Measurements from ENCODE around the gene SPACA9. TPM values are rescaled to one million over a fixed set of nuclear protein-coding genes. Genes with fewer than 3 reads are reported as not detected.

Gene SPACA9
- total RNA-seq, 1 experiment from 2014 or later: 4.1 TPM

DNA sequence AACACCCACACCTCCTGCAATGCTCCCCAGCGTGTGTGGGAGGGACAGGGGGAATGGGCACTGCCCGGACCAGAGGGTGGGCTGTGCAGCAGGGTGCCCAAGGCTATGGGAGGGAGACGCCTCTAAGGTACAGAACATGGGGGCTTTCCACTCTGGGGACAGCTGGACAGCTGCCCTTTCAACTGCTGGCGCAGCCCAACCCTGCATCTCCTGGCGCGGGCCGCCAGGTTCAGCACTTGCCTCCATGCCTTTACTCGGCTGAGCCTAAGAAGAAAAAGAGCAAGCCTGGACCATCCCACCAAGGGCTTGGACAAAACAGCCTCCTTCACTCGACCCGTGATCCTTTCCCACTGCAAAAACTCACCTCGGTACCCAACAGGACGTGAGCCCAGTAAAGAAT is 15.6 kb upstream of the SPACA9 start:
- DNase-seq (ENCODE audit: low read depth): no peak

DNA sequence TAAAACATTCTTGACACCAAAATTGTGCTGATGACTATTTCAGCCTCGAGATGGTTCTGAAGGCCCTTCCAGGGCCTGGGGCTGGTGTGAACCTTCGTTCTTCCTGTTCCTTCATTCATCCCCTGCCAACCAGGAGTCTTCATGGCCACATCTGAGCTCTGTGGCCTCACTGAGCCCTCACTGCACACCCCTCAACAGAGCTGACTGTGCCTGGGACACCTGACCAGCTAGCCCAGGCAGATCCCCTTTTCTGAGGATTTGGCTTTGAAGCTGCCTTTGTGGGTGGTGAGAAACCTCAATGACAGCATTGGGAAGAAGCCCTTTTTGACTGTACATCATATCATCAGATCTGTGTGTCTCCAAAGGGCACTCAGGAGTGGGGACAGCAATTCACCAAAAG is 14.4 kb upstream of the SPACA9 start:
- no peak for DNase-seq (ENCODE audit: low read depth)

DNA sequence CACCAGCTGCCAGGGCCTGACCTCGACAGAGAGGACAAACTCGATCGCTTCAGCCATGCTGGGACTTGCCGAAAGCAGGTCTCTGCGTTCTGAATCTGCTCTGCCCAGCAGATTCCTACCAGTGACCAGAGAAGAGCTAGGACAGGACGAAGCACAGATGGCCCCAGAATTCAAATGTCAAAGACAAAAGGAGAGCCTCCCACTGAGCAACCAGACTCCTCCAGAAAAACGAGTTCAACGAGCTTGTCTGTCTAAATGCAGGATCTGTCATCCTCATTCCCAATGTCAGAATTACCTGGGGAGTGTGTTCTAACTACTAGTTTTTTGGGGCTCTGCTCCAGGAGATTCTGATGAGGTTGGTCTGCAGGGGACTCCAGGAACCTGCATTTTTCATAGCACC is 14.0 kb upstream of the SPACA9 start:
- DNase-seq (ENCODE audit: low read depth): no peak

DNA sequence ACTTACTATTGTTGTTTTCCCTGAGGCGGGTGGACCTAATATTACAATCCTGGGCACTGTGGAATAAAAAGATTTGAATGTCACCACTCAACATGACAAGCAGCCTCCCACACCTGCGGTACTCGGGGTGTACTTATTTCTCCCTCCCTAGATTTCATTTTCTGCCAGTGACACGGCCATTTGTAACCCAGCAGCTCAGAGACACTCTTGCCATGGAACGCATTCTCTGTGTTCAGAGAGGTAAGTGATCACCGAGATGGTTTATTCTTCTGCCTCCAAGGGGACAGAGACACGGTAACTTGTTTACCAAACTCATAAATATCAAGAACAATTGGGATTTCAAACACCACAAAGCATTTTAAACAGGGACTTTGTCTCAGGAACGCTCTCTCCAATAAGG is 11.8 kb upstream of the SPACA9 start:
- no peak for DNase-seq (ENCODE audit: low read depth)

DNA sequence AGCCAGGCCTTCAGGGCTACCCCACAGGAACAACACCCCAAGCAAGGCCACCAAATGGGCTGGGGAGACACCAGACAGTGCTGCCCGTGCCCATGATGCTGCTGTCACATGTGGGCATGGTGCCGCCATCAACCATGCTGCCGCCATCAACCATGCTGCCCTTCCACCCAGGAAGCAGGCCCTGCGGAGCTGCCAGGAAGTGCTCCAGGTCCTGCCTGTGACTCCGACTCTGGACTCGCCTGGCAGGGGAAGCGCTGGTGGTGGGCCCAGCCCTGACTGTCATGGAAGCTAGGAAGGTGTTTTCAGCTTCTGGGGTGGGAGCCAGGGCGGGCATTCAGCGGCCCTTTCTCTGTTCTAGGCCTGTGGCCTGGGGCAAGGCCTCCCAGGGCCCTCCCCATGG is 9.4 kb upstream of the SPACA9 start:
- DNase-seq (ENCODE audit: low read depth): no peak

DNA sequence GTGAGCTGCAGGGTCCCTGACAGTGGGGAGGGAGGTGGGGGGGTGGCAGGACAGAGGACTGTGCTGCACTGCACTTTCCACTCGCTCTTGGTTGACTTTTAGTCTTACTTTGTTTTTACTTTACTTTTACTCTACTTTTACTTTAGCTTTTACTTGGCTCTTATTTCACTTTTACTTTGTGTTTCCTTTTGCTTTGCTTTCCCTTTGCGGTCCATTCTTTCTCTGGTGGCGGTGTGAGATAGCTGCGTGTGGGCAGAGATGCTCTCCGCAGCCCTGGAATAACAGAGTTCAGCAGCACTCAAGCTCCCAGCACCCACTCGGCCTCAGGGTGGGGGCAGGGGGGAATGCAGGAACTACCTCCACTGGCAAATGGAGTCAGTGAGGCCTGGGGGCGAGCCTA is 5.3 kb upstream of the SPACA9 start:
- DNase-seq (ENCODE audit: low read depth): no peak

DNA sequence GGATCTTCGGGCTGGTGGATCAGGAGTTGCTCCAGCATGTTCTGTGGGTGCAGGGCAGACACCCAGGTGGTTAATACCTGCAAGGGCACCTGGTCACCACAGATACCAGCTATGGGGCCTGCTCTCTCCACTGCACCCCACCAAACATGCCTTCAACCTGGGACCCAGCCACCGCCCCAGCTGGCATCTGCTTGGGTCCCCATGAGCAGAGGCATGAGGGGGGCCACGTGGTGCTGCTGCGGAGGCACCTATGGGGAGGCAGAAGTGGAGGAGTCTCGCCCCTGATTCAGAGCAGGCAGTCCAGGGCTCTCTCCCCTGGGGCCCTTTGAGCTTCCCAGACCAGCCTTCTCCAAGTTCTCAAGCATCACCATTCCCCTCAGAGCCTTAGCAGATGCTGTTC is 3.5 kb upstream of the SPACA9 start:
- no peak for DNase-seq (ENCODE audit: low read depth)

DNA sequence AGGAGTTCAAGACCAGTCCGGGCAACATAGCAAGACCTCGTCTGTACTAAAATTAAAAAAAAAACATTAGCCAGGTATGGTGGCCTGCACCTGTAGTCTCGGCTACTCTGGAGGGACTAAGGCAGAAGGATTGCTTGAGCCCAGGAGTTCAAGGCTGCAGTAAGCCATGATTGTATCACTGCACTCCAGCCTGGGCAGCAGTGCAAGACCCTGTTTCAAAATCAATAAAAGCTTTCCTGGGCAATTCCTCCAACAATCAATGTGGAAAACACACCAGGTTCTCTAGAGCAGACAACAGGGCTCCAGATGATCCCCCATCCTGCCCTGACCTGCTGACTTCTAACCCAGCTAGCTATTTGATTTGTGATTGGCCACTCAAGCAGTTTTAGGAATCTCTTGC is 1.8 kb upstream of the SPACA9 start:
- DNase-seq (ENCODE audit: low read depth): no peak

DNA sequence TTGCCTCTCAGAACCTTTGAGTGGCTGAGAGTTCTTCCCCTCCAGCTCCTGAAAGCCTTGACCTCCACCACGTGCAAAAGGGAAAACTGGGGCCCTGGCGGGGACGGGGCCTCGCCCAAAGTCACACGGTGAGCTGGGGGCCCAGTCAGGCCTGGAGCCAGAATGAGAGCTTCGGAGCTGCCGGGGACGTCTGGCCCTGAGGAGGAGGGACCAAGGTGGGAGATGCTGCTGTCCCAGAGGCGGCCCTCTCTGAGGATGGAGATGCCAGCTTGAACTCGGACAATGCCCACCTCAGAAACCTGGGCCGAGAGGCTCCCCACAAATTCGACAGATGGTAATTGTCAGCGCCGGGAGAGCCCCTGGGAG is 1.3 kb upstream of the SPACA9 start:
- no peak for DNase-seq (ENCODE audit: low read depth)

DNA sequence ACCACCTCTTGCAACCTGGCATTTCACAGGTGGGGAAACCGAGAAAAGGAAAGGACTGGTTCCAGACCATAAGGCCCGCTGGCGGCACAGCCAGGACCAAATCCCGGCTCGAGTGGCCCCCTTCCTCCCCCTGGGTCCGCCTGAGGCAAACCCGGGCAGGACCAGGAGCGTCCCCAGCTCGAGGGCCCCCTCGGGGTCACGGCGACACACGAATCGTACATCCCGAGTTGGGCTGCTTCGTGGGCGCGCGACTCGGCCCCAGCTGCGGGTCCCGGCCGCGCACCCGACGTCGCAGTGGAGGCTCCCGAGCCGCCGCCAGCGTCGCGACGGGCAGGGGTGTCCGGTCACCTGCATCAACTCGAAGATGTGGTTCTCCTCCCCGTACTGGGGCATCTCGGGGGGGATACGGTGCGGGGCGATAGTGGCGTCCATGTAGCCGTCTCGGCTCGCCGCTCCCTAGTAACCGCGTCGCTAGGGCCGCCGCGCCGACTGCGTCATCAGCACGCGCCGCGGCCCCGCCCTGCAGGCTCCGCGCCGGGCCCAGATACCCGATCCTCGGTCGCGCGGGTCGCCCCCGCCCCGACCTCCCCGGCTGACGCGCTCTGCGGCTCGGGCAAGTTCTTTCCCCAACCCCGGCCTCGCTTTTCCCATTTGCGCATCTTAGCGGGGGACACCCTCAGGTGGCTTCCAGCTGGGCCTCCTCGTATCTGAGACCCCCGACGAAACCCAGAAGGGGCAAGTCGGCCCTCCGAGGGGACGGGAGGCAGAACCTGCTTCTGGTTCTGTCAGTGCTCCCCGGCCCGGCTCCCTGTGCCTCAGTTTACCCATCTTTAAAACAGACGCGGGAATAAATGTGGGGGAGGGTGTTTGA is 639 bp upstream of the SPACA9 start, which contains the start of gene AK8:
TSS of gene AK8 (minus strand) at position 461 of the 871 bp plus-strand sequence. CDS start at position 432, 29 bp downstream.
- peak; percentile 56 for DNase-seq (ENCODE audit: low read depth)

DNA sequence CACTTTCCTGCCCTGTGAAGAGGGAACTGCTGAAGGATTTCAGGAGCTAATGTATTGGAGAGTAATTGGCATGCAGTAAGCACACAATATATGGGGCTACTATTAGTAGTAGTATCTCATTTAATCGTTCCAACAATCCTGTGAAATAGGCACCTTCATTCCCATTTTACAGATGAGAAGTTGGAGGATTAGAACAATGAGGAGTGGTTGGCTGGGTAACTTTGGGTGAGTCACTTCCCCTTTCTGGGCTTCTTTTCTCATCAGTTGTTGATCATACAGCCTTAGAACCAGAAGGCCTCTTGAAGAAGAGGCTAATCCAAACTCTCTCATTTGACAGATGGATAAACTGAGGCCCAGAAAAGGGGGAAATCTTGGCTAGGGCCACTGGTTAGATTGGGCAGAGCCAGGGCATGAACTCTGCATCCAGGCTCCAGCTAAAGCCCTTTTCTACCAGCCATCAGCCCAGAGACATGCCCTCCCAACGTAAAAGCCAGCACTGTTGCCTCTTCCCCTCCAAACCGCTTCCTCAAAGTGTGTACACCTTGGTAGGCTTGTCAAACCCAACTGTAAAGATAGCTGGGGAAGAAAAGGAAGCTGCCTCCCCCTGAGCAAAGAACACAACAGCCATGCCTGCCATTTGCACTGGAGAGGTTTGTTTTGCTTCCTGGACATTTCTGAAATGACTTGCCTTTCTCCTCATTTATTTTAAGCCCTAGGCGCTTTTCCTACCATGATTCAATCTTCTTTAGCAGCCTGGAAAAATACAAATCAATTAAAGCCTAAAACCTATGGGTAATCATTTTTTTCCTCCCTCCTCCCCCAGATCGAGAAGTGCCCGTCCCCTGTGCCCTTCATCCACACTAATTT is 992 bp downstream of the SPACA9 start:
- DNase-seq (ENCODE audit: low read depth): no peak

DNA sequence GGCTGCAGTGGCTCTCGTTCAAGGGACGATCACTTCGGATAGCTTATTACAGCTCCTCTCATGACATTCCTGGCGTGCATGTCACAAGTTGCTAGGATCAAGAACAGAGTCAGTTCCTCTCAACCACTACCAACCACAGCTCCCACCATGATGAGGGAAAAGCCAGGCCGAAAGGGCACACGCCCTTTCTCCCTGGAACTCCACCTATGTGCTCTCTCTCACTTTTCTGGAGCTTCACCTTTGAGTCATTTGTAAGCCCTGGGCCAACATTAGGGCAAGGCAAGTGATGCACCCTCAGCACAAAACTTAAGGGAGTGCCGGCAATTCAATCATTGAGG is 1.6 kb downstream of the SPACA9 start:
- no peak for DNase-seq (ENCODE audit: low read depth)

DNA sequence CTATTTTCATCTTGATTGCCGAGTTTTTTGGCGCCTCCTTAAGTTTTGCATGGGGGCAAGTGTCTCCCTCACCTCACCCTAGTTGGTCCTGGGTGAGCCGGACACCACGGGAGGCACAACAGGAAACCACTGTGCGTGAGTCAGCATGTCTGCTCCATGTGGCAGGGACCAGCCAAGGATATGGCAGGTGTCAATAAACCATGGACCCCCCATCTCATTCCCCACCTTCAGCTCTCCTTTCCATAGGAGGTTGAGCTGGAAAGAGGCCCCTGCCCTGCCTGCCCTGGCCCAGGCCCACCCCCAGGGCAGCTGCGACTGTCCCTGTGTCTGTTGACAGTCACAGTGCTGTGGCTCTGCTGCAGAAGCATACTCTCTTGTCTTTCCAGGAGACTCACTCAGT is 3.1 kb downstream of the SPACA9 start:
- no peak for DNase-seq (ENCODE audit: low read depth)

DNA sequence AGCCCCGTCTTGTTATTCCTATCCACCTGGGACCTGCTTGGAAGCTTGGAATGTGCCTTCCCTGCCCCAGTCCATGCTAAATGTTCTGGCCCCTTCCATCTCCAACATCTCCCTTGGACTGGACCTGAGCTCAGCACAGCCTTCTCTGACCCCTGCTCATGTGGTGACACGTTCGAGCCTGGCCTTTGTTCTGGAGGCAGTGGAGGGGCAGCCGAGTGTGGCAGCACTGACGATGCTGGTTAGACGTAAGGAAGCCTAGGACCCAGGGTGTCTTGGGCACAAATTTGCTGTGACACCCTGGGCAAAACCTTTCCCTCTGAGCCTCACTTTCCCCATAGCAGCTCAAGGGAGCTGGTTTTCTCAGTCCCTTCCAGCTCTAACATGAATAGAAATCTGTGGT is 3.9 kb downstream of the SPACA9 start:
- no peak for DNase-seq (ENCODE audit: low read depth)

DNA sequence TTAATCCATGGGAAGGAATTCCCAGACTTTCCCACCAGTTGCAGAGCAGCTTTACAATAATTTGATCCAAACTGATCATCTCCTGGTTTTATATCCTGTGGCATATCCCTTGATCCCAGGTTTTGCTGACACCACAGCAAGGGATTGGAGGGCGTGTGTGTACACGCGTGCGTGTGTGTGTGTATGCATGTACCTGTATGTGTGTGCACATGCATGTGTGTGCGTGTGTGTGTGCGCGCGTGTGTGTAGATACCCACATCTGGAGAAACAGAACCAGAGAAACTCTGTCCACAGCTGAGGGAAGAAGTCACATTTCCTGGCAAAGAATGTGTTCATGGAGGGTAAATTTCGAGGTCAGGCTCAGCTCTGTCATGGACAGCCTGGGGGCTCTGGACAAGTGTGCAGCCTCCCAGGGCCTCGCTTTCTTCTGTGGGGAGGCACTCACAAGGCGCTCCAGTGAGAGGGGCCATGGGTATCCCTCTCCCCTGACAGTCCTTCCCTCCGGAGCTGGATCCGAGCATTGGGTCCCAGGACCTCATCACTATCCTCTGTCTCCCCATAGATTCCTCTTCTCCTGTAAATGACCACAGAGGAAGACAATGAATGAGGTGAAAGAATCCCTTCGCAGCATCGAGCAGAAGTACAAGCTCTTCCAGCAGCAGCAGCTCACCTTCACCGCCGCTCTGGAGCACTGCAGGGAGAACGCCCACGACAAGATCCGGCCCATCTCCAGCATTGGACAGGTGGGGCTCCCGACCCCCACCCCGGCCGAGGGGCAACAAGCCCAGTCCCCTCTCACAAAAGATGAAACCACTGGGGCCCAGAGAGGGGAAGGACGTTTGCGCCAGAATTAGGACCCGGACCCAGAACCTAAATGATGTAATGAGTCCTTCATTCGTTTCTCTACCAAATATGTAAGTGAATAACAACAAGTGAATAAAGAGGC is 4.9 kb downstream of the SPACA9 start:
- DNase-seq (ENCODE audit: low read depth): no peak

DNA sequence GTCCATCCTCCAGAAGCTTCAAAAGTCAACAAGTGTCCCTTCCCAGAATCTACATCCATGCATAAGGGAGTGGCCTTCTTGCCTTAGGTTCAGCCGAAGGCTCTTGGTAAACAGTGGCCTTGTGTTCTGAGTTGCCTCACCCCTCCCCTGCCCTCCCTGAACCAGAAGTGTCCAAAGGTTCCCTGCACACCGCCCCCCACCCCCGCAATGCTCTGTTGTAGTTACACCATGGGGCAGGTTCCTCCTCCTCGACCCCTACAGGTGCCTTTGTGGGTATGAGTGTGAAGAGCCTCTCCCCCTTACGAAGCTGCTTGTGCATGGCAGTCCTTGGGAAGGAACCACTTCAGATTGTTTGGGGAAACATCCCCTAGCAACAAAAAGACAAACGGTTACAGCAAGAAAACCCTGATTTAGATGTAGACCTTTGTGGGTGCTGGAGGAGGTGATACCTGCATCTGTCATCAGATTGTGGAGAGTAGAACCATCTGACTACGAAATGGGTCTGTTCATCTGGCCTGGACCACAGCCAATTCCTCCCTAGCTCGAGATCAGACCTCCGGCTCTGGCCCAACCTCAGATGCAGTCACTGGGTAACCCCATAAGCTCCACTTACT is 7.1 kb downstream of the SPACA9 start:
- DNase-seq (ENCODE audit: low read depth): no peak

DNA sequence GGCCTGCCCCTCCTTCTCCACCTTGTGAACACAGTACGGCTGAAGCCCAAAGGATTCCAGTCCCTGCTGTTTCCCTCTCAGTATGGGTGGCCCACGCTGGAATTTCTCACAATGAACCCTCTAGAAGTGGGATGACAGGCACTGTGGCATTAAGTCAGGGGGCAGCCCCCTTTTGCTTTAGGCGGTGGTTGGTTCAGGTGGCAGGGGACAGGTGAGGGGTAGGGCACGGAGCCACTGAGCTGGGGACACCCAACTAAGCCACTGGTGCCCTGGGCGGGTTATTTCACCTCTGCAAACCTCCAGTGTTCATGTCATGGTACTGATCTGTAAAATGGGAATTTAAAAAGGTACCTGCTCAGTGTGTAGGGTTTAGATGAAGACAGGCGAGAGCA is 7.6 kb downstream of the SPACA9 start:
- DNase-seq (ENCODE audit: low read depth): no peak

DNA sequence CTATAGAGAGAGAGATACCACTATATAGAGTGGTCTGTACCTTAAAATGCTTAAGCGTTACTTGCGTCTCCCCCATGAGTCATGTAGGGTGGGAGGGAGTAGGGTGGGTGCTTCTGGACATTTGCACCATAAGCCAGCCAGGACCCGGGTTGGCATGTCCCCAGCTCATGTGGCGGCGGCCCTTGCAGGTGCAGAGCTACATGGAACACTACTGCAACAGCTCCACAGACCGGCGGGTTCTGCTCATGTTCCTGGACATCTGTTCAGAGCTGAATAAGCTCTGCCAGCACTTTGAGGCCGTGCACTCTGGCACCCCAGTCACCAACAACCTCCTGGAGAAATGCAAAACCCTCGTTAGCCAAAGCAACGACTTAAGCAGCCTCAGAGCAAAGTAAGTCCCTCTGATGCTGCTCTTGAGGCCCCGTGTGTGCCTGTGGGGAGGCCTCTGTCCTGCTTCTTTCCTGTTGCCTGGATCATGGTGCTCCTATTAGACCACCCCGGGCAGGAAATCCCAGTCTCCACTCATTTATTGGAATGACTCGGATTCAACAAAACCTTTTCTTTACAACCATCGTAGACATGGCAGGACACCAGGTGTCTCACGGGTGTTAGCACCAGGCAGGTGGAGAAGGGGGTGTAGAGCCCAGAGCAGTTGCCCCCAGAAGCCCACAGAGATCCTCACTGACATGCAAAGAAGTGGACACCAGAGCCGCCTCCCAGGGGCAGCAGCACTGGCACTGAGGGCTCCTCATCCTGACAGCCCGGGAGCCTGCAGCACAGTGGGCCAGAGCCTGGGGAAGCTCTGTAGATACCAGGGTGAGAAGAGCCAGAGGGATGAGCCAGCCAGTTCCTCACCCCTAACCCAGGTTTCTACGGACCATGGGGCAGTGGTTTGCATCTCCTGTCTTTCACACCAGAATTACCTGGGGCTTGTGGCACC is 8.8 kb downstream of the SPACA9 start:
- DNase-seq (ENCODE audit: low read depth): no peak

DNA sequence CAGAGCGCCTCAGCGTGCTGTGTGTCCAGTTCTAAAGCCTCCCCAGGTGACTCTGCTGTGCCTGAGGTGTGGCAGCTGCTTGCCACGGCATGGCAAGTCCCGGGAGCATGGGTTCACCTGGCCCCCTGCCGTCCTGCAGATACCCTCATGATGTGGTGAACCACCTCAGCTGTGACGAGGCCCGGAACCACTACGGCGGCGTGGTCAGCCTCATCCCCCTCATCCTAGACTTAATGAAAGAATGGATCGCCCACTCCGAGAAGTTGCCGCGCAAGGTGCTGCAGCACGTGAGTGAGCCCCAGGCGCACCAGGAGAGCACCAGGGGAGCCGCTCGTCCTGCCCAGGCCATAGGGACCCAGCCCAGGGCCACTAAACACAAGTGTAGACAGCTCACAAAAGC is 9.5 kb downstream of the SPACA9 start:
- no peak for DNase-seq (ENCODE audit: low read depth)

DNA sequence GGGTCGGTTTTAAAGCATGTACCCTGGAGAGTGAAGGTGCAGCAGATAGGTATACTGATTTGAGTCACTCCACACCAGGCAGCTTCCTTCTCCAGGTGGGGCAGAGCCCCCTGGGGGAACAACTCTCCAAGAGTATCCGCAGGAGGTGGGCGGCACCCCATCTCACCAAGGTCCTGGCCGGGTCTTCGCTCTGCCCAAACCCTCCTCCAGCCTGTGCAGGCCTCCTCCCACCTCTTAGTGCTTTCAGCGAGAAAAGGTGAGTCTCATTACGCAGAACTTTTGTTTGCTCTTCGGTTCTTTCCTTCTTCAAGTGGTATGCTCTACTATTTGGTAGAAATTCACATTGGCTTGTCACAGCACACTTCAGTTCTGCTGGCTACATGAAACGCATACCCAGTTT is 13.7 kb downstream of the SPACA9 start:
- DNase-seq (ENCODE audit: low read depth): no peak
